ENCODE data around the gene CA10. TPM values are rescaled to one million over a fixed set of nuclear protein-coding genes. Genes with fewer than 3 reads are reported as not detected.

The CA10 gene
- total RNA-seq, 1 experiment from 2014 or later: not detected

DNA sequence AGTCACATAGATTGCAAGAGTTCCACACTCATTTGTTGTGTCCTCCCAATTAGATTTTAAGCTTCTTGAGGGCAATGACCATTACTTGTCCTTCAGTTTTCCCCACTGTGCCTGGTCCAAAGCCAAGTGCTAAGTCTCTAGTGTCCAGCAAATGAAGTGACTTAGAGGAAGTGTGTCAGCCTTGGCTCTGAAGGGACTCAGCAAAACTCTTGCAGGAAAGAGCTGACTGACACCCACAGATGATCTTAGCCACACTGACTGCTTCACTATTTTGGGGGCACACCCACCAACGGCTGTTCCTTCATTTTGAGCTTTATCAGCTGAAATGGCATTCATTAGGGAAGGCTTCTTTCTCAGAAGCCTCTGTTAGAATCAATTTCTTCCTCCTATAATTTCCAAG lies 540.0 kb downstream of the CA10 start:
- BruUV-seq (replicated peaks): no TSS peak
- Mint-ChIP-seq H3K27me3 (ENCODE audit: unreplicated experiment) (peaks cover 98% of the 10 kb centered on the region), H3K4me1 (ENCODE audit: low read depth, unreplicated experiment) (no peaks in the 10 kb centered on the region), H3K9me3 (ENCODE audit: low read depth, unreplicated experiment) (no peaks in the 10 kb centered on the region), H3K36me3 (ENCODE audit: insufficient read depth, unreplicated experiment) (no peaks in the 10 kb centered on the region), H3K4me3 (ENCODE audit: low read depth, unreplicated experiment) (no peak overlapping the region), H3K27ac (ENCODE audit: unreplicated experiment) (no peak overlapping the region)
- intact Hi-C loops (cut with micrococcal nuclease; ENCODE audit: unreplicated experiment): no loop called here
- CTCF ChIA-PET: no interaction called here
- TF ChIP-seq, protein P1, sequence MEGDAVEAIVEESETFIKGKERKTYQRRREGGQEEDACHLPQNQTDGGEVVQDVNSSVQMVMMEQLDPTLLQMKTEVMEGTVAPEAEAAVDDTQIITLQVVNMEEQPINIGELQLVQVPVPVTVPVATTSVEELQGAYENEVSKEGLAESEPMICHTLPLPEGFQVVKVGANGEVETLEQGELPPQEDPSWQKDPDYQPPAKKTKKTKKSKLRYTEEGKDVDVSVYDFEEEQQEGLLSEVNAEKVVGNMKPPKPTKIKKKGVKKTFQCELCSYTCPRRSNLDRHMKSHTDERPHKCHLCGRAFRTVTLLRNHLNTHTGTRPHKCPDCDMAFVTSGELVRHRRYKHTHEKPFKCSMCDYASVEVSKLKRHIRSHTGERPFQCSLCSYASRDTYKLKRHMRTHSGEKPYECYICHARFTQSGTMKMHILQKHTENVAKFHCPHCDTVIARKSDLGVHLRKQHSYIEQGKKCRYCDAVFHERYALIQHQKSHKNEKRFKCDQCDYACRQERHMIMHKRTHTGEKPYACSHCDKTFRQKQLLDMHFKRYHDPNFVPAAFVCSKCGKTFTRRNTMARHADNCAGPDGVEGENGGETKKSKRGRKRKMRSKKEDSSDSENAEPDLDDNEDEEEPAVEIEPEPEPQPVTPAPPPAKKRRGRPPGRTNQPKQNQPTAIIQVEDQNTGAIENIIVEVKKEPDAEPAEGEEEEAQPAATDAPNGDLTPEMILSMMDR (IDR thresholded peaks at IDR 0.05; ENCODE audit: unreplicated experiment): no peak
- no peak for DNase-seq

DNA sequence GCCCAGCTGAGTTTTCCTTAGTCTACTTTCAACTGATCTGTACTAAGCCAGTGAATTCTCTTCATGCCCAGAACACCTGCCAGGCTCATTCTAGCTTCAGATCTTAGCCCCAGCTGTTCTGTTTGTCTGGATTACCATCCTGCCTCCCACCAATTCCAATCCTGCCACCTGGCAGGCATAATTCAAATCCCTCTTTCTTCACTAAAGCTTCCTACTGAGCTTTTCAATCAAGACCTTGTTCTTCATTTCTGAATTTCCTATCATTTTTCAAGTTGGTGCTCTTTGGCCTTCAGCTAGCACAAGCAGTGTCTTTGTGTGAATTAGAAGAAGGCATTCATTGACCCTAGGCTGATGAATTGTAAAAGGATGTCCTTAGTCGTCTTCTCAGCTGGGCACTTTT lies 540.5 kb downstream of the CA10 start:
- Mint-ChIP-seq H3K27ac (ENCODE audit: unreplicated experiment) (no peak overlapping the region), H3K4me3 (ENCODE audit: low read depth, unreplicated experiment) (no peak overlapping the region), H3K9me3 (ENCODE audit: low read depth, unreplicated experiment) (no peaks in the 10 kb centered on the region), H3K27me3 (ENCODE audit: unreplicated experiment) (peaks cover 98% of the 10 kb centered on the region), H3K4me1 (ENCODE audit: low read depth, unreplicated experiment) (no peaks in the 10 kb centered on the region), H3K36me3 (ENCODE audit: insufficient read depth, unreplicated experiment) (no peaks in the 10 kb centered on the region)
- CTCF ChIA-PET: interaction anchor here (0.6 kb wide), 1 partner anchor 46 kb away, joined by 3 read pairs; no protein-coding TSS in a partner anchor
- intact Hi-C loops (cut with micrococcal nuclease; ENCODE audit: unreplicated experiment): no loop called here
- BruUV-seq (replicated peaks): no TSS peak
- TF ChIP-seq, protein P1 (IDR thresholded peaks at IDR 0.05; ENCODE audit: unreplicated experiment): no peak
- no peak for DNase-seq

DNA sequence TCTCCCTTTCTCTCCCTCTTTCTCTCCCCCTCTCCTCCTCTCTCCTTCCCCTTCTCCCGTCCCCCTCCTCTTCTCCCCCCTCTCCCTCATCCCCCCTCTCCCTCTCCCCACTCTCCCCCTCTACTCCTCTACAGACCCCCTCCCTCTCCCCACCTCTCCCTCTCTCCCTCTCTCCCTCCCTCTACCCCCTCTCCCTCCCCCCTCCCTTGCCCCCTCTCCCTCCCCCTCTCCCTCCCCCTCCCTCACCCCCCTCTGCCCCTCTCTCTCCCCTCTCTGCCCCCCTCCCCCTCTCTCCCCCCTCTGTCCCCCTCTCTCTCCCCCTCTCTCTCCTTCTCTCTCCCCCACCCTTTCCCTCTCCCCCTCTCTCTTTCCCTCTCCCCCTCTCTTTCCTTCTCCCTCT lies 545.3 kb downstream of the CA10 start:
- intact Hi-C loops (cut with micrococcal nuclease; ENCODE audit: unreplicated experiment): no loop called here
- no peak overlapping the region for H3K27ac Mint-ChIP-seq (ENCODE audit: unreplicated experiment)
- no peaks in the 10 kb centered on the region for H3K36me3 Mint-ChIP-seq (ENCODE audit: insufficient read depth, unreplicated experiment)
- DNase-seq: no peak
- H3K4me3 Mint-ChIP-seq (ENCODE audit: low read depth, unreplicated experiment): no peak overlapping the region
- H3K4me1 Mint-ChIP-seq (ENCODE audit: low read depth, unreplicated experiment): no peaks in the 10 kb centered on the region
- no TSS peak for BruUV-seq (replicated peaks)
- H3K9me3 Mint-ChIP-seq (ENCODE audit: low read depth, unreplicated experiment): no peaks in the 10 kb centered on the region
- CTCF ChIA-PET: no interaction called here
- TF ChIP-seq, protein P1 (IDR thresholded peaks at IDR 0.05; ENCODE audit: unreplicated experiment): no peak
- peaks cover 88% of the 10 kb centered on the region for H3K27me3 Mint-ChIP-seq (ENCODE audit: unreplicated experiment)

DNA sequence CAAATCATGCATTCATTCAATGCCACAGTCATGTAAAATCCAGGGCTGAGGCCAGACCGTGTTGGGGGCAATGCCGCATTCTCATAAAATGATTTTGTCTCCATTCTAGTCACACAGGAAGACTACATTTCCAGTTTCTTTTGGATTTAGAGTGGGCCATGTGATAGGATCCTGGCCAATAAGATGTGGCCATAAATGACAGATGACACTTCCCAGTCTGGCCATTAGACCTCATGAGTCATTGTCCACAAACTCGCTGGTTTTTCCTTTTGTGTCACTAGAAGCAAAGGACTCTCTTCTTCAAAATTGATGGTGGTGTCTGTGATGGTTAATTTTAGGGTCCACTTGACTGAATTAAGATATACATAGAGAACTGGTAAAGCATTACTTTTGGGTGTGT lies 545.8 kb downstream of the CA10 start:
- CTCF ChIA-PET: no interaction called here
- no peaks in the 10 kb centered on the region for H3K9me3 Mint-ChIP-seq (ENCODE audit: low read depth, unreplicated experiment)
- H3K27ac Mint-ChIP-seq (ENCODE audit: unreplicated experiment): no peak overlapping the region
- no peaks in the 10 kb centered on the region for H3K36me3 Mint-ChIP-seq (ENCODE audit: insufficient read depth, unreplicated experiment)
- no peak for DNase-seq
- H3K4me1 Mint-ChIP-seq (ENCODE audit: low read depth, unreplicated experiment): no peaks in the 10 kb centered on the region
- H3K27me3 Mint-ChIP-seq (ENCODE audit: unreplicated experiment): peaks cover 88% of the 10 kb centered on the region
- no TSS peak for BruUV-seq (replicated peaks)
- no peak overlapping the region for H3K4me3 Mint-ChIP-seq (ENCODE audit: low read depth, unreplicated experiment)
- intact Hi-C loops (cut with micrococcal nuclease; ENCODE audit: unreplicated experiment): no loop called here
- TF ChIP-seq, protein P1 (IDR thresholded peaks at IDR 0.05; ENCODE audit: unreplicated experiment): no peak

All from Calu3 (cell line).